Activated T-helper 1 cell treated with anti-CD3 and anti-CD28 coated beads, Interleukin-12 subunit alpha, Interleukin-12 subunit beta, Interleukin-2, Interleukin-4 antibody, amounts not matched to agents 30 ng/mL and 10 ng/mL and 1 ng/mL, durations not matched to agents 14 hours and 24 hours and 36 hours (primary cell): ENCODE measurements around the gene EFCAB6. TPM values are rescaled to one million over a fixed set of nuclear protein-coding genes. Genes with fewer than 3 reads are reported as not detected.

Source experiments
- DNase-seq: peaks from one replicate; pipeline ENCODE4 v3.0.0; 2021; ENCODE audit warnings: low spot score
- H3K27ac Mint-ChIP-seq: one replicate; pipeline ENCODE4 v1.8.0; 2021; ENCODE audit warnings: mild to moderate bottlenecking, mixed read lengths
- H3K27me3 Mint-ChIP-seq: one replicate; pipeline ENCODE4 v1.8.0; 2022; ENCODE audit warnings: mild to moderate bottlenecking, moderate library complexity, mixed read lengths; ENCODE audit not compliant: insufficient read depth
- H3K36me3 Mint-ChIP-seq: one replicate; pipeline ENCODE4 v1.8.0; 2021; ENCODE audit warnings: low read depth, mixed read lengths
- H3K4me1 Mint-ChIP-seq: one replicate; pipeline ENCODE4 v1.8.0; 2021; ENCODE audit warnings: low read depth, mixed read lengths
- H3K4me3 Mint-ChIP-seq: one replicate; pipeline ENCODE4 v1.8.0; 2021; ENCODE audit warnings: mild to moderate bottlenecking, moderate library complexity, mixed read lengths
- H3K9me3 Mint-ChIP-seq: one replicate; pipeline ENCODE4 v1.8.0; 2021; ENCODE audit warnings: mixed read lengths
- intact Hi-C: fragments of 100-400 bp; cut with micrococcal nuclease; formaldehyde crosslinking; loops from one replicate; pipeline ENCODE4 v1.15.1; 2024
- total RNA-seq: library from RNA; stranded (reverse); gene quantifications from 2 replicates; pipeline ENCODE4 v1.2.3, GENCODE V29; 2022

Gene EFCAB6
- total RNA-seq, 1 donor from 2014 or later, result not detected

- H3K4me1 Mint-ChIP-seq, result no peaks in the 10 kb centered on the region
- intact Hi-C loops, result no loop called here
- no peak overlapping the region for H3K4me3 Mint-ChIP-seq
- H3K27ac Mint-ChIP-seq, result no peak overlapping the region
- H3K36me3 Mint-ChIP-seq, result no peaks in the 10 kb centered on the region
- no peak for DNase-seq
- H3K9me3 Mint-ChIP-seq, result no peaks in the 10 kb centered on the region
- no peaks in the 10 kb centered on the region for H3K27me3 Mint-ChIP-seq
Measured at GRCh38 chr22:43843783-43844530, 31.9 kb upstream of the EFCAB6 start.

DNA sequence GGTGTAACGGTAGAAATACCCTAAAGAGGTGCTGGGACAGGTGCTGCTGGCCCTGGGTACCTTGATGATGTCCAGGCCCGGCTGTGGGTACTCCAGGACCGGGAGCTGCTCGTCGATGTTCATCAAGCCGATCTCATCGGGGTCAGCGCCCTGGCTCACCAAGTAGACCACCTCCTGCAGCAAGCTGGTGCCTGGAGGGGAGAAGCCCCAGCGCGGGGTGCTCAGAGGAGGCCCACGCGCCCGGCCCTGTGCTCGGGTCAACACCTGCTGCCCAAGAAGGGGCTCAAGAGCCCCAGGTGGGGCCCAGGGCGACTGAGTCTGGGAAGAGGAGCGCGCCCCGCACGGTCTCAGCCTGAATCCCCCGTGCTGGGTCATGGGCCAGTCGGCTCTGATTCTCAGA is 29.6 kb upstream of the EFCAB6 start:
- intact Hi-C loops, result no loop called here
- H3K4me3 Mint-ChIP-seq, result no peak overlapping the region

GRCh38 chr22:43840851-43841250 is 28.7 kb upstream of the EFCAB6 start:
- Mint-ChIP-seq H3K4me1 (no peaks in the 10 kb centered on the region), H3K36me3 (no peaks in the 10 kb centered on the region), H3K9me3 (no peaks in the 10 kb centered on the region), H3K27me3 (no peaks in the 10 kb centered on the region), H3K4me3 (no peak overlapping the region), H3K27ac (no peak overlapping the region)
- intact Hi-C loops, result no loop called here
- no peak for DNase-seq

More for the DNA sequence above, 29.6 kb upstream of the EFCAB6 start:
- Mint-ChIP-seq H3K27me3 (no peaks in the 10 kb centered on the region), H3K36me3 (no peaks in the 10 kb centered on the region), H3K9me3 (no peaks in the 10 kb centered on the region), H3K27ac (no peak overlapping the region), H3K4me1 (no peaks in the 10 kb centered on the region)
- DNase-seq, result no peak

DNA sequence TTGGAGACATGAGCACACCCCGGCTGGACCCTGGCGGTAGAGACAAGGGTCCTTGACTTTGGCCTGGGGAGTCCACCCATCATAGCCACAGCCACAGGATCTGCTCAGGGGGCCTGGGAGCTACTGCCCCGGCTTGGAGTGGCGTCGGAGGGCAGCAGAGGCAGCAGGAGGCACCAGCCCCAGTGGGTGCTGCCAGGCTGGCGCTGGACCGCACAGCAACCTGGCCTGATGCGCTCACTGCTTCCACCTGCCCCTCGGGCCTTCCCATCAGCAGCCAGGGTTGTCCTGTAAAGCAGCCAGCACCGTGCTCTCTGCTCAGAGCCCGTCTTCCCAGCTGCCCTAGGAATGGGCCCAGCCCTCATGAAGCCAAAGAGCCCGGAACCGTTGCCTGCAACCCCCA is 28.3 kb upstream of the EFCAB6 start:
- Mint-ChIP-seq H3K4me3 (no peak overlapping the region), H3K27me3 (peaks cover 2% of the 10 kb centered on the region), H3K9me3 (no peaks in the 10 kb centered on the region), H3K4me1 (no peaks in the 10 kb centered on the region), H3K36me3 (no peaks in the 10 kb centered on the region), H3K27ac (no peak overlapping the region)
- intact Hi-C loops, result no loop called here
- no peak for DNase-seq

DNA sequence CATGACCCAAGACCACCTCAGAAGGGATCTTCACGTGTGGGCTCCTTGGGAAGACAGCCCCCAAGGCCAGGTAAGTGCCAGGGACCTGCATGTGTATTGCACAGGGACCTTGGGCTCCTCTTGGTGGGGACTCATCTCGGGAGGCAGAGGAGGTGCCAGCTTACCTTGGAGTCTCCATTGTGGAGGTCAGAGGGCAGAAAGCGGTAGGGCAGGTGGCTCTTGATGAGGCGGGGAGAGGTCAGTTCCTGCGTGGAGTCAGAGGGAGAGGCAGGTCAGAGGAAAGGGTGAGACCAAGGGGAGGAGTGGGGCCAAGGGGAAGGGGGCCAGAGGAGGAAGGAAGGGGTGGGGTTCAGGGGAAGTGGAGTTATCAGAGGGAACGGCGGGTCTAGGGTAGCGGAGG is 27.7 kb upstream of the EFCAB6 start:
- Mint-ChIP-seq H3K36me3 (no peaks in the 10 kb centered on the region), H3K27ac (no peak overlapping the region), H3K4me1 (no peaks in the 10 kb centered on the region), H3K4me3 (no peak overlapping the region), H3K27me3 (peaks cover 7% of the 10 kb centered on the region), H3K9me3 (no peaks in the 10 kb centered on the region)
- intact Hi-C loops, result no loop called here
- DNase-seq, result no peak

- Mint-ChIP-seq H3K36me3 (no peaks in the 10 kb centered on the region), H3K27ac (no peak overlapping the region), H3K9me3 (no peaks in the 10 kb centered on the region), H3K27me3 (peaks cover 7% of the 10 kb centered on the region), H3K4me1 (no peaks in the 10 kb centered on the region), H3K4me3 (no peak overlapping the region)
- intact Hi-C loops, result no loop called here
- DNase-seq, result no peak
Measured at GRCh38 chr22:43838571-43839307, 26.6 kb upstream of the EFCAB6 start.

GRCh38 chr22:43838161-43838560 is 26.1 kb upstream of the EFCAB6 start:
- Mint-ChIP-seq H3K4me1 (no peaks in the 10 kb centered on the region), H3K27ac (no peak overlapping the region), H3K36me3 (no peaks in the 10 kb centered on the region), H3K4me3 (no peak overlapping the region), H3K9me3 (no peaks in the 10 kb centered on the region), H3K27me3 (peaks cover 7% of the 10 kb centered on the region)
- intact Hi-C loops, result no loop called here
- no peak for DNase-seq

DNA sequence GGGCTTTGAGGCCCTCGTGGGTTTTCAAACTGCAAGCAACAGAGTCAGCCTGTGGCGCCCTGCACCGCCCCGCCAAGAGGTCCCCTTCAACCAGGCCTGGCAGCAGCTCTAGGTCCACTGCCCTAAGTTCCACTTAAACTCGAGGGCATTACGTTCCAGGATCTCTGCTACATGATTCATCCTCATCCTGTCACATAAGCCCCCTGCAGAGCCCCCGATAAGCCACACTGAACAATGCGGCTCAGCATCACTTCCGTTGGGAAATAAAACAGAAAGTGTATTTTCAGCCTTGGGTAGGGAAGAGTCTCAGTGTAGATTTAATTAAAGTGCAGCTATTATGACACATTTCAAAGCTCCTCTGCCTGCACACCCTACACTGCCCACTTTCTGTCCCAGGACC is 25.6 kb upstream of the EFCAB6 start:
- no peaks in the 10 kb centered on the region for H3K9me3 Mint-ChIP-seq

DNA sequence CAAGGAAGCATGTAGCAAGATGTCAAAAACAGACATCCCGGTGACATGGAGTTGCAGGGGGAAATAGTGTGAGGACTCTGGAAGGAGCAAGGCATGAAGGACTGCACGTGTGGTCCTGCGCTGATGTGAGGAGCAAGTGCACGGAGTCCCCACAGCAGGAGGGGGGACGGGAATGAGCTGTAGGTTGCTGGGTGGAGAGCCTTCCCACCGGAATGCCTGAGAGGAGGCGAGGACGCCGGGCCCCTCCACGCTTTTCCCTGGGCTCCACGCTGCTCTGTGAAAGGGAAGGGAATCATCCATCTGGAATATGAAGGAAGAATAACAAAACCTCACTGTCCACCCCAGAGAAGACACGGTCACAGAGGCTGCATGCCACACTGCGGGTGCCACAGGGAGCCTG is 23.6 kb upstream of the EFCAB6 start:
- Mint-ChIP-seq H3K9me3 (no peaks in the 10 kb centered on the region), H3K27me3 (peaks cover 7% of the 10 kb centered on the region), H3K4me3 (no peak overlapping the region), H3K27ac (no peak overlapping the region), H3K4me1 (no peaks in the 10 kb centered on the region), H3K36me3 (no peaks in the 10 kb centered on the region)
- intact Hi-C loops, result no loop called here
- DNase-seq, result no peak

More for the DNA sequence above, 25.6 kb upstream of the EFCAB6 start:
- H3K4me3 Mint-ChIP-seq, result no peak overlapping the region
- no peak overlapping the region for H3K27ac Mint-ChIP-seq
- H3K27me3 Mint-ChIP-seq, result peaks cover 7% of the 10 kb centered on the region
- intact Hi-C loops, result no loop called here
- no peaks in the 10 kb centered on the region for H3K36me3 Mint-ChIP-seq
- DNase-seq, result no peak
- H3K4me1 Mint-ChIP-seq, result no peaks in the 10 kb centered on the region

- no peaks in the 10 kb centered on the region for H3K36me3 Mint-ChIP-seq
Measured at GRCh38 chr22:43835166-43835565, 23.1 kb upstream of the EFCAB6 start.

GRCh38 chr22:43833286-43834240 is 21.5 kb upstream of the EFCAB6 start:
- Mint-ChIP-seq H3K9me3 (no peaks in the 10 kb centered on the region), H3K4me1 (no peaks in the 10 kb centered on the region), H3K27ac (no peak overlapping the region), H3K36me3 (no peaks in the 10 kb centered on the region), H3K4me3 (no peak overlapping the region), H3K27me3 (peaks cover 7% of the 10 kb centered on the region)
- DNase-seq, result no peak
- intact Hi-C loops, result no loop called here

More at GRCh38 chr22:43835166-43835565, 23.1 kb upstream of the EFCAB6 start:
- Mint-ChIP-seq H3K27ac (no peak overlapping the region), H3K4me1 (no peaks in the 10 kb centered on the region), H3K9me3 (no peaks in the 10 kb centered on the region), H3K27me3 (peaks cover 7% of the 10 kb centered on the region), H3K4me3 (no peak overlapping the region)
- intact Hi-C loops, result no loop called here
- no peak for DNase-seq

DNA sequence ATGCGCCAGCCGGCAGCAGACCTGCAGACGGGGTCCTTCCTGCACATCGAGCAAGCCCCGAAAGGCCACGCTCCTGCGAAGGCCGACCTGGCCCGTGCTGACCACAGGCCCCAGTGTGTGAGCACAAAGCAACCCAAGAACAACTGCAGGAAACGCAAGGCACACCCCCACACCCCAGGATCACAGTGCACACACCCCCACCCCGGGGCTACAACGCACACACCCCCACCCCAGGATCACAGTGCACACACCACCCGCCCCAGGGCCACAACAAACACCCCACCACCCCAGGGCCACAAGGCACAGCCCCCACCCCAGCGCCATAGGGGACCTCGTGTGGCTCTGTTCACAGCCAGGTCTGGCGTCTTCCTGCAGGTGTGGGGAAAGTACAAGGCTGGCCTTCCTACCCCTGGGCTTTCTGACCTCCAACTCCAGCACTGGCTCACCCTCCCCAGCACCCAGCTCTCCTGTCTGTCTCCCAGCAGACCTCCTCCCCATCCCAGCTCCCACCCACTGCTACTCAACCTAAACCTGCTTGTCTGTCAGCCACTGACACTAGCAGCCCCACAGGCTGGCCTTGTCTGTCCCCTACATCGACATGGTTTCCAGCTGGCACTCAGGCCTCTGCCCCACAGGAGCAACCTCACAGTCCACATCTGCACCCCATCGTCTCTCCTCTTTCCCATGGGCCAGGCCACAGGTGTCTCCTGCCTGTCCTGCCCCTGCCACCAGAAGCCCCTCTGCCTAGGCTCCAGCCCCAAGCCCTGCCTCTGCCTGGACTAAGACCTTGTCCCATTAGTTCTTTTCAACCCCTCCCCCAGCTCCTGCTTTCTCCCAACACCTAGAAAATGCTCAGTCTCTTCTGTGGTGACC is 20.5 kb upstream of the EFCAB6 start:
- no peak overlapping the region for H3K4me3 Mint-ChIP-seq
- H3K27ac Mint-ChIP-seq, result no peak overlapping the region
- DNase-seq, result no peak
- no peaks in the 10 kb centered on the region for H3K4me1 Mint-ChIP-seq
- H3K9me3 Mint-ChIP-seq, result no peaks in the 10 kb centered on the region
- no peaks in the 10 kb centered on the region for H3K36me3 Mint-ChIP-seq
- H3K27me3 Mint-ChIP-seq, result peaks cover 7% of the 10 kb centered on the region
- intact Hi-C loops, result no loop called here
